Liver (tissue), 9 donors: ENCODE results near the gene APRT. TPM values are rescaled to one million over a fixed set of nuclear protein-coding genes. Genes with fewer than 3 reads are reported as not detected.

Source experiments
- DNase-seq: peaks from one replicate; pipeline ENCODE4 v3.0.0-alpha.2; 2017; ENCODE audit warnings: low spot score
- H3K27ac ChIP-seq, 2 donors: one replicate each; pipeline ENCODE4 v1.7.0; 2013; ENCODE audit warnings: inconsistent platforms in 2 of 2, low read length in 2 of 2, control low read depth in 1 of 2, low read depth in 1 of 2, mild to moderate bottlenecking in 1 of 2
- H3K27me3 ChIP-seq, 4 donors: one replicate each; pipeline versions ENCODE4 v1.6.1 to v1.7.0; 2013; ENCODE audit warnings: low read length in 3 of 4, inconsistent platforms in 1 of 4, mild to moderate bottlenecking in 1 of 4, moderate library complexity in 1 of 4; ENCODE audit not compliant: control insufficient read depth in 4 of 4, insufficient read depth in 4 of 4
- H3K36me3 ChIP-seq, 4 donors: one replicate each; pipeline versions ENCODE4 v1.6.1 to v1.7.0; 2013; ENCODE audit warnings: low read length in 3 of 4, mild to moderate bottlenecking in 3 of 4, low read depth in 1 of 4, moderate library complexity in 1 of 4; ENCODE audit not compliant: control insufficient read depth in 4 of 4, insufficient read depth in 3 of 4
- H3K4me1 ChIP-seq, 4 donors: one replicate each; pipeline versions ENCODE4 v1.6.1 to v1.7.0; 2013; ENCODE audit warnings: low read length in 3 of 4, mild to moderate bottlenecking in 3 of 4, moderate library complexity in 1 of 4; ENCODE audit not compliant: control insufficient read depth in 4 of 4, insufficient read depth in 4 of 4
- H3K4me3 ChIP-seq, 3 donors: one replicate each; pipeline versions ENCODE4 v1.6.1 to v1.7.0; 2013; ENCODE audit warnings: low read length in 3 of 3, control low read depth in 1 of 3, low read depth in 1 of 3, mild to moderate bottlenecking in 1 of 3
- H3K9ac ChIP-seq, 2 donors: one replicate each; pipeline ENCODE4 v1.7.0; 2013; ENCODE audit warnings: low read length in 2 of 2, mild to moderate bottlenecking in 2 of 2, moderate library complexity in 2 of 2, control low read depth in 1 of 2, low read depth in 1 of 2
- H3K9me3 ChIP-seq, 4 donors: one replicate each; pipeline versions ENCODE4 v1.6.1 to v1.7.0; 2013; ENCODE audit warnings: low read length in 3 of 4; ENCODE audit not compliant: control insufficient read depth in 4 of 4
- ATF3 ChIP-seq: IDR thresholded peaks from 2 replicates; pipeline ENCODE4 v1.6.1; 2016; ENCODE audit warnings: antibody characterized with exemption
- CTCF ChIP-seq: fragments of 150-350 bp; IDR thresholded peaks from 2 replicates; pipeline ENCODE4 v1.5.1; 2017; ENCODE audit warnings: improper control_type of control experiment, low read depth, low read length; ENCODE audit not compliant: missing input control
- EGR1 ChIP-seq, 2 donors: IDR thresholded peaks; 2 replicates each; pipeline ENCODE4 v1.6.1; 2016 to 2018; ENCODE audit warnings: antibody characterized with exemption in 2 of 2, low read depth in 2 of 2
- FOXA1 ChIP-seq: IDR thresholded peaks from 2 replicates; pipeline ENCODE4 v1.6.1; 2016; ENCODE audit warnings: antibody characterized with exemption
- FOXA2 ChIP-seq: IDR thresholded peaks from 2 replicates; pipeline ENCODE4 v1.6.1; 2016; ENCODE audit warnings: antibody characterized with exemption
- GABPA ChIP-seq, 2 donors: IDR thresholded peaks in 1 of 2; conservative IDR thresholded peaks in 1 of 2; 2 replicates each; pipeline ENCODE4 v1.6.1; 2016; ENCODE audit warnings: antibody characterized with exemption in 2 of 2, mild to moderate bottlenecking in 1 of 2, moderate library complexity in 1 of 2
- HNF4A ChIP-seq, 2 donors: conservative IDR thresholded peaks; 2 replicates each; pipeline ENCODE4 v1.6.1; 2016; ENCODE audit warnings: antibody characterized with exemption in 2 of 2, mild to moderate bottlenecking in 2 of 2
- HNF4G ChIP-seq: IDR thresholded peaks from 2 replicates; pipeline ENCODE4 v1.6.1; 2016; ENCODE audit warnings: antibody characterized with exemption
- JUND ChIP-seq, 2 donors: IDR thresholded peaks; 2 replicates each; pipeline ENCODE4 v1.6.1; 2016; ENCODE audit warnings: antibody characterized with exemption in 2 of 2
- MAX ChIP-seq: IDR thresholded peaks from 2 replicates; pipeline ENCODE4 v1.6.1; 2016; ENCODE audit warnings: antibody characterized with exemption
- NR2F2 ChIP-seq: IDR thresholded peaks from 2 replicates; pipeline ENCODE4 v1.6.1; 2016; ENCODE audit warnings: antibody characterized with exemption
- RAD21 ChIP-seq, 2 donors: IDR thresholded peaks; 2 replicates each; pipeline ENCODE4 v1.6.1; 2016; ENCODE audit warnings: antibody characterized with exemption in 2 of 2, mild to moderate bottlenecking in 2 of 2
- REST ChIP-seq: IDR thresholded peaks from 2 replicates; pipeline ENCODE4 v1.6.1; 2016; ENCODE audit warnings: antibody characterized with exemption, mild to moderate bottlenecking
- RXRA ChIP-seq, 2 donors: IDR thresholded peaks; 2 replicates each; pipeline ENCODE4 v1.6.1; 2017 to 2018; ENCODE audit warnings: antibody characterized with exemption in 2 of 2, mild to moderate bottlenecking in 1 of 2
- SP1 ChIP-seq: IDR thresholded peaks from 2 replicates; pipeline ENCODE4 v1.6.1; 2018; ENCODE audit warnings: antibody characterized with exemption, mild to moderate bottlenecking
- TAF1 ChIP-seq: conservative IDR thresholded peaks from 2 replicates; pipeline ENCODE4 v1.6.1; 2016; ENCODE audit warnings: antibody characterized with exemption, mild to moderate bottlenecking
- YY1 ChIP-seq: IDR thresholded peaks from 2 replicates; pipeline ENCODE4 v1.6.1; 2016; ENCODE audit warnings: antibody characterized with exemption, mild to moderate bottlenecking
- ZBTB33 ChIP-seq: IDR thresholded peaks from 2 replicates; pipeline ENCODE4 v1.6.1; 2016; ENCODE audit warnings: antibody characterized with exemption
- WGBS: extraction: QIAGEN DNeasy Blood & Tissue Kit; methylation state at CpG from one replicate; pipeline ENCODE4 v1.1.7; 2013; 5-methylcytosine and 5-hydroxymethylcytosine counted together
- polyA plus RNA-seq, 2 donors: library from polyadenylated mRNA; stranded (reverse) in 1 of 2; unstranded in 1 of 2; fragments of 200-250 nt in 1 of 2; fragments of >200 nt in 1 of 2; fragmentation: Nextera tagmentation in 1 of 2; extraction: Ambion mirVana in 1 of 2; gene quantifications; one replicate each; pipeline versions ENCODE4 v1.2.1 to v1.2.3, GENCODE V29; 2013 to 2015
- total RNA-seq, 2 donors: library from RNA; depleted of rRNA; stranded (reverse); fragments of >200 nt; gene quantifications; one replicate each; pipeline ENCODE4 v1.2.3, GENCODE V29; 2014
- donor health status: healthy.
- donor health status: healthy.
- donor health status: healthy.
- donor health status: healthy.
- donor health status: healthy.

APRT gene
- total and polyA plus RNA-seq, 4 donors = 27.9 to 160 (median 94.4) TPM

- no peak for DNase-seq
- Histone ChIP-seq H3K4me3 (no peak overlapping the region), H3K9me3 (no peaks in the 10 kb centered on the region), H3K36me3 (peaks cover 0 to 3% (median 0%) of the 10 kb centered on the region in 4 donors), H3K9ac (no peak overlapping the region), H3K27me3 (no peaks in the 10 kb centered on the region), H3K27ac (no peak overlapping the region), H3K4me1 (peaks cover 35 to 66% (median 56%) of the 10 kb centered on the region in 4 donors)
- 89% methylated on average over 11 of the region's 11 CpGs for WGBS
- TF ChIP-seq RAD21 (IDR thresholded peaks at IDR 0.05) (no peak), TAF1 (no peak), SP1 (no peak), ATF3 (no peak), FOXA2 (no peak)
These were observed 50.6 kb downstream of the APRT start for GRCh38 chr16:88761143-88761534.

GRCh38 chr16:88760424-88761142 is 51.1 kb downstream of the APRT start:
- Histone ChIP-seq H3K9me3 (no peaks in the 10 kb centered on the region), H3K4me1 (peaks cover 35 to 66% (median 56%) of the 10 kb centered on the region in 4 donors), H3K27ac (peak overlapping the region; percentile 58 to 83), H3K36me3 (peaks cover 0 to 3% (median 0%) of the 10 kb centered on the region in 4 donors), H3K9ac (no peak overlapping the region), H3K4me3 (no peak overlapping the region), H3K27me3 (no peaks in the 10 kb centered on the region)
- no peak for DNase-seq
- TF ChIP-seq HNF4A (conservative IDR thresholded peaks at IDR 0.05) (peak in 1 of 2 donors; percentile 55), ZBTB33 (no peak)
- 66% methylated on average over 24 of the region's 24 CpGs for WGBS

GRCh38 chr16:88759976-88760350 is 51.8 kb downstream of the APRT start:
- H3K27ac ChIP-seq = peak overlapping the region; percentile 58 to 83
- 85% methylated on average over 22 of the region's 22 CpGs for WGBS
- no peak for DNase-seq
- H3K27me3 ChIP-seq = no peaks in the 10 kb centered on the region
- TF ChIP-seq RXRA (IDR thresholded peaks at IDR 0.05) (no peak), ZBTB33 (no peak), FOXA2 (no peak), CTCF (no peak), HNF4A (conservative IDR thresholded peaks at IDR 0.05) (no peak), JUND (IDR thresholded peaks at IDR 0.05) (no peak), GABPA (IDR thresholded peaks at IDR 0.05 in 1 of 2, conservative IDR thresholded peaks at IDR 0.05 in 1 of 2) (no peak), SP1 (no peak), REST (no peak), TAF1 (no peak), MAX (no peak), YY1 (no peak), HNF4G (no peak), NR2F2 (no peak), EGR1 (IDR thresholded peaks at IDR 0.05; ENCODE audit: low read depth in 2 of 2) (no peak), RAD21 (IDR thresholded peaks at IDR 0.05) (no peak), FOXA1 (no peak)
- peaks cover 0 to 3% (median 0%) of the 10 kb centered on the region in 4 donors for H3K36me3 ChIP-seq
- H3K9ac ChIP-seq = no peak overlapping the region
- no peak overlapping the region for H3K4me3 ChIP-seq
- H3K9me3 ChIP-seq = no peaks in the 10 kb centered on the region
- peaks cover 35 to 63% (median 54%) of the 10 kb centered on the region in 4 donors for H3K4me1 ChIP-seq
